GM18861 (cell line): ENCODE data around the gene SEC23IP.

Source experiments
- ATAC-seq: cut with Tn5 transposase; IDR thresholded peaks from one replicate; pipeline ENCODE4 v1.9.1; 2021; ENCODE audit not compliant: unreplicated experiment

The SEC23IP gene

DNA sequence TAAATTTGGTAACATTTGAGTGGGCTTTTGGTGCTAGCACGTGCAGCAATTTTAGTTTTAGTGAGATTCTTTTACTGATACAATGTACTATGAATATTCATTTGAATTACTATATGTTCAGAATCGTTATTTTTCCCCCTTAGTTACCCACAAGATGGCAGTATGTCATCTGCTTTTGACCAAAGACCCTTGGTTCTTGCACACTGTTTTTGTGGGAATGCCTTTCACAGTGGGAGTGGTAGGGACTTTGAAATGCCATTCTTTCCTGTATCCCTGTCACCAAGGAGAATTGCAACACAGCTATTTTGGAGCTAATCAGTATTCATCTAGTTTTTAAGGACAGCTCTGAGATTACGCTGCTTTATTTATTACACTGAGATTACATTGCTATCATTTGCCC, 40.6 kb downstream of the SEC23IP start:
- ATAC-seq = no peak

DNA sequence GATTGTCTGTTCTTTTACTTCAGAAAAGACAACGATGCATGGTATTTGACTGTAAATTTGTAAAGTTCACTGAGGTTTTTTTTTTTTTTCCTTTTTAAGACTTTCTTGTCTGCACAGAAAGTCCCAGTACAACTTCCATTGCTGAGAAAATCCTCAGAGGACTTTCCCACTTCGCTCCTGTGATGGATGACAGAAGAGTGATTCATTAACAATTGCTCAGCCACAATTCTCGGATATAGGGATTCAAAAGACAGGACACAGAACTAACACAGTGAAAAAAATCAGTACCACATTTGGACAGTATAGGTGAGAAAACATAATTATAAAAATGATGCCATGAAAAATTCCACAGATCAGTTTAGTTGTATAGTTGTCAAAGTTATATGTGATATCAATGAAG, 48.0 kb downstream of the SEC23IP start:
- no peak for ATAC-seq

DNA sequence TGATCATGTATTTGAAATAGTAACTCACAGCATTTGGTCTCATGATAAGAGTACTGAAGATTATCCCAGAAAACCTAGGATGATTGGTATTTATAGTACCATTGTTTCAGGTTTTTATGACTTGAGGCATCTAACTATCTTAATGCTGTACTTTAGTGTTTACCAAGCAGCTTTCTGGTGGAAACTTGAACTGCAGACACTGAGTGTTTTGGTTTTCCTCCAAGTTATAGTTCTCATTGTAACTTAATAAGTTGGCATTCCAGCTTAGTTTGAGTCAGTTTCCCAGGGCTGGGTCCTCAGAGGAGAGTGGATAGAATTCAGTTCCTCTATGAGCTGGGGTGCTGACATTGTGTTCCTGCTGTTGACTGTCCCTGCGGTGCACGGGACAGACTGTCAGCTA, 50.4 kb downstream of the SEC23IP start:
- ATAC-seq = no peak

DNA sequence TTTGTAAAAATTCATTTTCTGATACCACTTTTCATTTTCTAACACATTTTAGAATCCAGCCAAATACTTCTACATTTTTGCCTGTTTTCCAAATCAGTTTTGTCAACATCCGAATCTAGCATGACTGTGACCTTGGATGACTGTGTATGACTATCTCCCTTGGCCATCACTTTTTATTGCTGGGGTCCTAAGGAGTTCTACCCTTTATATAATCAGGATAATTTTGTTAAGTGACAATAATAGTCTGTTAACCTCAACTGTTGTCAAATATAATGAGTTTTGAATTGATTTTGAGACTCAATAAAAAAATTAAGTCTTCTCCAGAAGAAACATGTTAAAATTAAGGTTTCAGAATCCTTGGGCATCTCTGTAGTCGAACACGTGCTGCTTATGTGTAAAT, 53.3 kb downstream of the SEC23IP start:
- ATAC-seq = no peak

DNA sequence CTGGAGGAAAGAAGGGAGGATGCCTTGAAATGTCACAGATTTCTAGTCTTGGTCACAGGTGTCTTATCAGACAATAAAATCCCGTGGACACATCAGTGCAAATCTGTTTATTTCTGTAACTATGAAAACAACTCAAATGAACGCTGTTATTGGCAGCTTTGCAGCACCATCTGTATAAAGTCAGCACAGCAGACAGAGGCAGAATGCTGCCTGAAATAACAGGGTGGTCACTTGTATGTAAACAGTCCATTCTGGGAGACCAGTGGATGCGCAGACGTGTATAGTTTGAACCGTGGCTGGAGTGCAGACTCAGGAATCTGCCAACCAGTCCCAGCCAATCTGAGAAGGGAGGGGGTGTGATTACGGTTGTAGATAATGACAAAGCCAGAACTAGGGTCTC, 54.8 kb downstream of the SEC23IP start:
- ATAC-seq = no peak

DNA sequence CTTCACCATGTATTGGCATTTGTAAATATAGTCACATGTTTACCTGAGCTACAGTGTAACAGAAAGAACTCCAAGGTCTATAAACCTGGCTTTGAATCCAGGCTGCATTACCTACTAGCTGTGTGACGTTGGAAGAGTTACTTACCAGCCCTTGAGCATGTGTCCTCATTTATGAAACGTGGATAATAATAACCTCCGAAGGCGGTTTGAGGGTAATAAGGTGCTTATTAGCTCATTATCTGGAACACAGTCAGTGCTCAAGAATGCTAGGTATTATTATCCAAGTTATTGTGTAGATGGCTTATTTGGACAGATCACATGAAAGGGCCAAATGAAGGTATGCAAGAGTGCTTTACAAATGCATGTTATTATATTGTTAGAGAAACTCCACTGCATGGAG, 64.9 kb downstream of the SEC23IP start:
- ATAC-seq = no peak

DNA sequence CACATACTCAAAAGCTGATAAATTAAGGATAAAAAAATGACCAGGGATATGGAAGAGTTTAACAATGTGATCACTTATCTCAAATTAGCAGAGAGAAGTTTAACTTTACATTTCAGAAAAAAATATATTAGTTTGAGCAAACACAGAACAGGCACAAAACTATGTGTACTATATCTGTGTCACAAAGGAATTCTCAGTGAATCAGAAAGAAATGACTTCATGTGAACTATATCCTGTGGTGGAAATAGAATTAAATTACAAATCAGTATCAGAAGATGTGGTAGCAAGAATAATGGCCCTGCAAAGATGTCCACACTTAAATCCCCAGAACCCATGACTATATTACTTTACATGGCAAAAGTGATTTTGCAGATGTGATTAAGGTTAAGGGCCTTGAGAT, 70.3 kb downstream of the SEC23IP start:
- ATAC-seq = no peak

DNA sequence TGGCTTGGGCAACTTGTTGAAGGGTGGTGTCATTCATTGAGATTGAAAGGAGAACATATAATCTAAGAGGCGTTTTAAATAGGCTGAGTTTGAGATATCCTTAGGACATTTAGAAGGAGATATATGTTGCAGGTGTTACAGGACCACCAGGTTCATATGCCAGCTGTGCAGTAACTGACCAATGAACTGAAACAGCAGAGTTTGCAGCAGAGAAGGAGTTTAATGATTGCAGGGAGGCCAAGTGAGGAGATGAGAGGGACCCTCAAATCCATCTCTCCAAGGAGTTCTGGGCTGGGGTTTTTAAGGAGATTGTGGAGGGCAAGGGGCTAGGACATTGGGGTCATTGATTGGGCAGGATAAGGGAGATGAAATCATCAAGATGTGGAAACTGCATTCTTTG, 74.5 kb downstream of the SEC23IP start:
- ATAC-seq = no peak

DNA sequence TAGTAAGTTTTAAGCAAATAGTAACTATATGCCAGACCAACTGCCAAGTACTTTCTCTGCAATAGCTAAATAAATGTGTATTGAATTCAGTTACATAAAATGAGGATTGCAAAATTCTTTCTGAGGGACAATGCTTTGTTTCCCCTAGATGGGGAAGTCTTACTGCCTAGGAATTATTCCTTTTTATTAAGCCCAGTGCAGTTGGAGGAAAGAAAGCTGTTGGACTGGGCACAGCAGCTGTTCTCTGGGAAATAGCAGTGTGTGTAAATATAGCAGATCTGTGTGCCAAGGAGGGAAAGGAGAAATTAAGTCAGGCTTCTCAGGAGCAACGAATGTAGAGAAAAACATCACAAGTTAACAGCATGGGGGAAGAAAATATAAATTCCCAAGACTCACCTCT, 77.1 kb downstream of the SEC23IP start:
- ATAC-seq = no peak

DNA sequence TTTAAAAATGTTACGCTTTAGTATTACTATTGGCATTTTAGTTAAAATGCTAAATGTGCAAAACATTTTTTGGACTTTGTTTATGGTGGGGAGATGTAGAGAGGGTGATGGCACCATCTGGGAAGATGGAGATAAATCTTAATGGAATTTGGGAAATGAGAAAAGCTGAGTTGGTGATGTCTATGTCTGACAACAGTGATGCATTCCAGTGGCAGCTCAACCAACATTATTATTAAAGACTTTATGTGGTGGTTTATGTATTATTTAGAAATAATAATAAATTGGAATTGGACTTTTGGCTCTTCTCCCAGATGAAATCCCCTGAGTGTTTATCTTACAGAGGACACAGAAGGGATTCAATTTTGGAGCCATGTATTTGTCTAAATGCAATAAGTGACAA, 77.6 kb downstream of the SEC23IP start:
- ATAC-seq = no peak

DNA sequence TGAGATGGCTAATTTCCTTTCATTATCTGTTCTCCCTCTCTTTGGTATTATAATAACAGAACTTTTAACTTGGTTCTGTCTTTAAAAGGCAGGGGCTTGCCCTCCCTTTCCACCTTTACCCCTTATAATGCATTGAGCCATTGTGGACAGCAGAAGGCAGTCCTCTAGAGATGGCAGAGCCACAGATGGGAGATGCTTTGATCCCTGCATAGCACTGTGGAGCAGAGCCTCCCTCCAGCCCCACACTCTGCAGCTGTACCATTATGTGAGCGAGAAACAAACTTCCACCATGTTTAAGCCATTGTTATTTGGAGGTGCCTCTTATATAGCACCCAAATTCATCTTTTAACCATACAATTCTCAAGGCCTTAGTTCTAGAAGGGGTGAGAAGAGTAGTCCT, 78.4 kb downstream of the SEC23IP start:
- no peak for ATAC-seq

DNA sequence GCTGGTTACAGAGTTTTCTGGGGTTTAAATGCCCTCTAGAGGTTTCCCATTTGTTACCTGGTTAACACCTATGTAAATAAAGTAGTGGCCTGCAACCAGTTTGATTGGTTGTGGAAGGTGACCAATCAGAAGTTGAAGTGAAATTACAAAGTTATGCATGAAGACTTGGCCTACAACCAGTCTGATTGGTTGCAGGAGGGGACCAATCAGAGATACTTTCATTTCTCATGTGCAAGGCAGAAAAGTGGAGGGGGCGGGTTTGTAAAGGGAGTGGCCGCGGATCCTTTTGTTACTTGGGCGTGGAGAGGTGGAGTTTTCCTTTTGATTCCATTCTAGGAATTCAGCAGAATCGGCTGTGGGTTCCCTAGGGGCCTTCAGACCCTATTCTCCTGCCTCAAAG, 80.8 kb downstream of the SEC23IP start:
- ATAC-seq = no peak

DNA sequence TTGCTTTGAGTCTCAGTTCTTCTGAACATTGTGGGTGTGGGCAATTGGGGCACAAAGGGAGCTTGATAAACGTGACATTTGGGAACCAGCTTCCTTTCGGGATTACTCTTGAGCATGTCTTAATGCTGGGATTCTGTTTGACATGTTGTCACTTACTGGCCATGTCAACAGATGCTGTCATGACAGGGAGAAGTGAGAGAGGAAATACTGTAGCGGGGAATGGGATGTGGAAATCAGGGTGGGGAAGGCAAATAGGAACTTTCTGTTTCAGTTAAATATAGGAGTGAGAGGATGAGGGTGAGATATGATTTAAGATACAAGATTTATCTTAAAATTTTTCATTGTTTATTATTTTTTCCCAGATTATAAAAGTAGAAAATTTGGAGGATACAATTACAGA, 83.9 kb downstream of the SEC23IP start:
- ATAC-seq = no peak

DNA sequence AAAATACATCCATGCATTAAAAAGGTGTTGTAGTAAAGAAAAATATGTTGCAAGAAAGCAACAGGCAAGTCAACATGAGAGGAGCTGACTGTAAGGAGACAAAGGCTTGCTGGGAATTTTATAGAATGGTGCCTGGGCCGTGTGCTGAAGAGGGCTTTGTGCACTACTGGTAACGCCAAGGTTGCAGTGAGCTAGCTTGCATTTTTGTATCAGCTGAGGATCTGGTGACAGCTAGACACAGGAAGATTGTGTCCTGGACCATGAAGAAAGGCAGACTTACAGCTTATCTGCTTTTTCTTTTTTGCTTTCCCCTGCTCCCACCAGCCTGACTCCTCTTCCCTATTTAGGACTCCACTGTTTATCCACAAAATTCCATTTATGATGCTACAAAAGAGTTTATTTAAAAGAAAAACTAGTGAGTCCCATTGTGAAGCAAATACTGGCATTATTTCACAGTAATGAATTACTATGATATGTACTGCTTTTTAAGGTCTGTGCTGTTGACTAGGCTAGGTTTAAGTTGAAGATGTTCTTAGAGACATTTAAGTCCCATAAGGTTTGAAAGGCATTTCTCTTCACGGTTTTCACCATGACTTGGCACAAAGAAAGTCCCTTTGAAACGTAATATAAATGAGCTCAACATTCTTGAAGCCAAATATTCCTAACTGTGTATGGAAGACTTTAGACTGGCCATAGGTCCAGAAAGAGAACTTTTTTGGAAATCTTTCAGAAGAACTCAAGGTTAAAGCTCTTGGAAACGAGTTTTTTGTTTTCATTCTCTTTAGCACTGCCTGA, 88.6 kb downstream of the SEC23IP start:
- ATAC-seq = no peak

DNA sequence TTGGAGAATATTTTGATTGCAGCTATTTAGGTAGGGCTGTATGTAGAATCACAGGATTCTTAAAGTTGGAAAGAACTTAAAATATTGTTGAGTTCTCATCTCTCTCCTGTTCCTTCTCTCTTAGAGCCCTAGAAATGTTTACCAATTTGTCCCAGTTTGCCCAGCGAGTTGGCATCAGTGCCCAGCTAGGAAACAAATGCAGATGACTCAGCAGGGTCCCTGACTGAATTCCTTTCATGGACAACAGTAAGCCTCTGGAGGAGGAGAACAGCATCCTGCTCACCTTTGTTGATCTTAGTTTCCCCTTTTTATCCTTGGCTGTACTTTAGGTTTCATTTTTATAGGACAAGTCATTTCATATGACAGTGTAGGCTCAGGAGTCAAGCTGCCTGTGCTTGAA, 89.3 kb downstream of the SEC23IP start:
- ATAC-seq = no peak

DNA sequence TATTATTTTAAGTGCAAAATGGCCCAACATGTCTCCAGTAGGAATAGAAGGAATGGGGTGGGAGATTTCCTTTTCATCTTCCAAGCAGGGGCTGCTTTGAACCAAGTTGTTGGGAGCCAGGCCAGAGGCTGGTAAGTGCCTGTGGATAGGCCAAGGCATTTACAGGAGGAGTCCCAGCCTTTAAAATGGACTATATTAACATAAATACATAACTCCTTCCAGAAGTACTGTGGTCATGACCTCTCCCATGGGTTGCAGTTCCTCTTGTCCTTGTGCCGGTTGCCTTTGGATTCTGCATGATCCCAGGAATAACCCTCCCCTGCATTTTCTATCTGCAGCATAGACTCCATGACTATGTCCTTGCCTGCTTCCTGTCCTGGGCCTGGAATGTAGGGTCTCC, 95.8 kb downstream of the SEC23IP start:
- ATAC-seq = no peak

DNA sequence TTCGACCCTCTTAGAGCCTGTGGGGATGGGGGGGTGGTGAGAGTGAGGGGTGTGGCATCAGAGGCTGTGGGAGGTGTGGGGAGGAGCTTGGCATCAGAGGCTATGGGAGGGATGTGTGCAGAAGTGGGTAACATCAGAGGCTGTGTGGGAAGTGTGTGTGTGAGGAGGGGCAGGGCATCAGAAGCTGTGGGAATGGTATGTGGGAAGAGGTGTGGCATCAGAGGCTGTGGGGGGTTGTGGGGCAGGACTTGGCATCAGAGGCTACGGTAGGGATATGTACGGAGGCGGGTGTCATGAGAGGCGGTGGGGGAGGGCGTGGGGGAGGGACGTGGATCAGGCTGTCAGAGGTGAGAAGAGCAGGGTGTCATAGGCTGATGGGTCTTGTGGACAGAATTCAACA, 97.4 kb downstream of the SEC23IP start:
- no peak for ATAC-seq

DNA sequence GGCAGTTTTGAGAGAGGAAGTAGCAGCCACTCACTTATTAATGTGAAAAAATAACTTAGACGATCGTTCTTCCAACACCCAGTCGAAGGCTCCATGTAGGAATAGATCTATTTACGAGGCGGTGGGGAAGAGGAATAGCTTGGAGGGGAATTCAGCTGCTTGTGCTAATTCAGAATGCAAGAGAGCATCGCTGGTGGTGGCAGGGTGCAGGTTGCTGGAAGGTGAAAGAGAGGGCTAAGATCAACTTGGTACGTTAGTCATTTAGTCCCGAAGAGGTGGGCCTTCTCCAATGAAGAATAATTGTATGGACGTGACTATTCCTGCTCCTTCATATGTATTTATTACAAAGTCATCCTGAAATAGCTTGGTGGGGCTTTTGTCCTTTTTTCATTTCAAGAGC, 98.5 kb downstream of the SEC23IP start:
- ATAC-seq = no peak

DNA sequence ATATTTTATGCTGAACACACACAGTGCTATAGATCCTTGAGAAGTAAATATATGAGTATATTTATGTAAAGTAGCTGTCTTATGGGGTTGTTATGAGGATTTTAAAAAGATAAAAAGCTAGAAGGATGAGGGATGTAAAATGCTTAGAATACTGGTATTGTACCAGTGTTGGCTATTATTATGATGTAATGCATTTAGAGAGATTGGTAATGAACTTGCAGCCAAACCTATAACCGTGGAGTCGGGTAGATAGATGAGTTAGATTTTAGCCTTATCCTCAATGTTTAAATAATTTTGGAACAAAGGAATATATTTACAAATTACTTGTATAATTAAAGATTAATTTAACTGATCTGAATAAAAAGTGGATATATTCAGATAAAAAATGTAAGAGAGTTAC, 99.3 kb downstream of the SEC23IP start:
- ATAC-seq = no peak
